ENCODE results near the gene KCNG1. TPM values are rescaled to one million over a fixed set of nuclear protein-coding genes. Genes with fewer than 3 reads are reported as not detected.
A peak's percentile ranks its signal among the peaks of the same experiment; 100 is the strongest.

The KCNG1 gene
- total RNA-seq, 1 donor from 2014 or later: 0.30 TPM

GRCh38 chr20:51016521-51016920 is 6.4 kb downstream of the KCNG1 start:
- H3K9me3 ChIP-seq (replicated peaks): no peaks in the 10 kb centered on the region
- H3K27ac ChIP-seq (replicated peaks): no peak overlapping the region
- peaks cover 97% of the 10 kb centered on the region for H3K27me3 ChIP-seq (ENCODE audit: low read depth)
- no peak for TF ChIP-seq CTCF (IDR thresholded peaks at IDR 0.05; ENCODE audit: borderline replicate concordance)
- H3K36me3 ChIP-seq: no peaks in the 10 kb centered on the region
- DNase-seq: no peak
- no peaks in the 10 kb centered on the region for H3K4me1 ChIP-seq
- no peak overlapping the region for H3K4me3 ChIP-seq
- intact Hi-C loops (cut with micrococcal nuclease): no loop called here

DNA sequence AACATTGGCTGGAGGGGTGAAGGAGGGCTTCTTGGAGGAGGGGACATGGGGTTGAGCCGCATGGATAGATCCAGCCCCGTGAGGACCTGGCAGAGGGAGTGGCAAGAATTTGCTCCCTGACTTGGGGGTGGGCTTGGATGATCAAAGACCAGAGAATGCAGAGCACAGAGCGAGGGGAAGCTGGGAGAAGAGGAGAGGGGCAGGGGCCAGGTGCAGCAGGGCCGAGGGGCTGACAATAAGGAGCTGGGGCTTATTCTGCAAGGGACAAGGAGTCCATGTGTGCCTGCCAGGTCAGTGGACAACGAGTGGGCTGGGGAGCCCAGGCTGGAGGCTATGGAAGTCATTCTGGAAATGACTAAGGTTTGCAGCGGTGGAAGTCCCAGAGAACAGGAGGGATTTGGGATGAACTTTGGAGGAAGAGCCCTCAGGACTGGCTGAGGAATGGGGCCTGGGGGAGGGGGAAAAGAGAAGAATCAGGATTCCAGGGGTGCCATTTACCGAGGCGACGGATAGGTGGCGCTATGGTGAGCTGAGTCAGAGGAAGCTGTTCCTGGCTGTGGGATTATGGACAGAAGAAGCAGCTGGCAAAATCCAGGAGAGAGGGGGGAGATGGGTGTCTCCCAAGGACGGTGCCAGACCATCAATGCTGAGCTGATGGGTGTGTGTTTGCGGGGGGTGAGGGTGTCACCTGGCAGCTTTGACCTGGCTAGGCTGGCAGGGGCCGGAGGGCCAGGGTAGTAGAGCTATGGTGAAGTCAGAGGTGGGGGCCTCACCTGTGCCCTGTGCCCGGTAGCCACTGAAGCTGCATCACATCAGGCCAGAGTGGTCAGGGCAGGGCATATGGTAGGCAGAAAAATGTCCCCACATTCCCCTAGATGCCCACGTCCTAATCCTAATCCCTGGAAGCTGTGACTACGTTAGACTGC is 7.8 kb downstream of the KCNG1 start:
- no peak overlapping the region for H3K4me3 ChIP-seq
- H3K27me3 ChIP-seq (ENCODE audit: low read depth): peaks cover 88% of the 10 kb centered on the region
- H3K4me1 ChIP-seq: no peaks in the 10 kb centered on the region
- TF ChIP-seq CTCF (IDR thresholded peaks at IDR 0.05; ENCODE audit: borderline replicate concordance): peak; percentile 60
- H3K9me3 ChIP-seq (replicated peaks): no peaks in the 10 kb centered on the region
- intact Hi-C loops (cut with micrococcal nuclease): no loop called here
- no peak overlapping the region for H3K27ac ChIP-seq (replicated peaks)
- no peak for DNase-seq
- H3K36me3 ChIP-seq: no peaks in the 10 kb centered on the region

DNA sequence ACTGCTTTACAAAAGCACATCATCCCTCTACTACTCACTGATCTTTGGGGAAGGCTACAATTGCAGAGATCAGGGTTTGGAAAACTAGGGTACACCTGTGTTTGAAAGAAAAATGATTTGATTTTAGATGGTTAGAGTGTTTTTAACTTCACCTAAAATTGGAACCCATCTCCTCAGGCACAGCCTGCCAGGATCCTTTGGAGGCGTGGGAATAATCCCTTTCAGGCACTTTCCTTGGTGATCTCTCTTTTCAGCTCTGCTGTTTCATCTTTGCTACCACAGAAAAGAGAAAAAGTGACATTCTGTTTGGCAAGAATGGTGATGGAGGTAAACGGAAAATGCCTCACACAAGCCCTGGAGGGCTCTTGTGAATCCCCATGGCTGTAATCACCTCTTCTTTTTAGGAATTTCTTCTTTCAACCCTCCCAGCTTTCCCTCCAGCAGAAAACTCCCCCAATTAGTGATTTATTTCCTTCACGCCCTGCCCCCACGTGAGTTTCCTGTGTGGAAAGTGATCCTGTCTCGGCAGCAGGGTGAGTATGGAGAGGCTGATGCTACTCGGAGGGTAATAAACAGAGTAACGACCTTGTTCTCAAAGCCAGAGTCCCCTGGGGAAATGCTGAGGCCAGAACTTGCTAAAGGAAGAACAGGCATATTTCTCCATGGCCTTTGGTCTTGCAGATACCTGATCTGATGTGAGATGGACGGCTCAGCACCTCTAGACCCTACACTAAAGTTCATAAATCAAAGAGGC is 9.2 kb downstream of the KCNG1 start:
- intact Hi-C loops (cut with micrococcal nuclease): no loop called here
- Histone ChIP-seq H3K9me3 (replicated peaks) (no peaks in the 10 kb centered on the region), H3K27me3 (ENCODE audit: low read depth) (peaks cover 87% of the 10 kb centered on the region), H3K4me1 (no peaks in the 10 kb centered on the region), H3K36me3 (no peaks in the 10 kb centered on the region), H3K27ac (replicated peaks) (no peak overlapping the region), H3K4me3 (no peak overlapping the region)
- DNase-seq: no peak
- TF ChIP-seq CTCF (IDR thresholded peaks at IDR 0.05; ENCODE audit: borderline replicate concordance): no peak

GRCh38 chr20:51012357-51012756 is 10.6 kb downstream of the KCNG1 start:
- Histone ChIP-seq H3K27ac (replicated peaks) (no peak overlapping the region), H3K4me3 (no peak overlapping the region), H3K9me3 (replicated peaks) (no peaks in the 10 kb centered on the region), H3K27me3 (ENCODE audit: low read depth) (peaks cover 82% of the 10 kb centered on the region), H3K36me3 (no peaks in the 10 kb centered on the region), H3K4me1 (no peaks in the 10 kb centered on the region)
- DNase-seq: no peak
- no peak for TF ChIP-seq CTCF (IDR thresholded peaks at IDR 0.05; ENCODE audit: borderline replicate concordance)
- intact Hi-C loops (cut with micrococcal nuclease): no loop called here

DNA sequence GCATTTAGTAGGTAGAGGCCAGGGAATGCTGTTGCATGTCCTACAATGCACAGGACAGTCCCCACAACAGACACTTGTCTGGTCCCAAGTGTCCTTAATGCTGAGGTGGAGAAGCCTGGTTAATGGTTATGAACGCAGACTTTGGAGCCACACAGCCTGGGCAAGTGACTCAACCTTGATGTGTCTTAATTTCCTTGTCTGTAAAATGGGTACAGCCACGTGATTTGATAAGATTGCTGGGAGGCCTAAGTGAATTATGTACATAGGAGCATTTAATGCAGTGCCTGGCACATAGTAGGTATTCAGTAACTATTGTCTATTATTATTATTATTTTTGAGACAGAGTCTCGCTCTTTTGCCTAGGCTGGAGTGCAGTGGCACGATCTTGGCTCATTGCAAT is 11.4 kb downstream of the KCNG1 start:
- intact Hi-C loops (cut with micrococcal nuclease): no loop called here
- Histone ChIP-seq H3K4me1 (no peaks in the 10 kb centered on the region), H3K27me3 (ENCODE audit: low read depth) (peaks cover 80% of the 10 kb centered on the region), H3K36me3 (no peaks in the 10 kb centered on the region), H3K4me3 (no peak overlapping the region), H3K27ac (replicated peaks) (no peak overlapping the region), H3K9me3 (replicated peaks) (no peaks in the 10 kb centered on the region)
- no peak for DNase-seq
- TF ChIP-seq CTCF (IDR thresholded peaks at IDR 0.05; ENCODE audit: borderline replicate concordance): no peak
